WERI-Rb-1 (cell line): ENCODE measurements around the gene NR6A1.

Experiments used
- DNase-seq: peaks from one replicate; pipeline ENCODE4 v3.0.0-alpha.2; 2020
- H3K27ac ChIP-seq: fragments of 250-450 bp; sonication (Bioruptor Pico); 2 replicates; pipeline ENCODE4 v1.5.1; 2020; ENCODE audit warnings: mild to moderate bottlenecking, moderate library complexity
- H3K27me3 ChIP-seq: fragments of 250-450 bp; sonication (Bioruptor Pico); 2 replicates; pipeline ENCODE4 v1.5.1; 2021; ENCODE audit warnings: mild to moderate bottlenecking, low read depth, moderate library complexity; ENCODE audit not compliant: insufficient read depth, severe bottlenecking
- H3K36me3 ChIP-seq: fragments of 250-450 bp; sonication (Bioruptor Pico); 2 replicates; pipeline ENCODE4 v1.5.1; 2020; ENCODE audit warnings: mild to moderate bottlenecking, moderate library complexity
- H3K4me3 ChIP-seq: 2 replicates; pipeline ENCODE4 v1.5.1; 2011; ENCODE audit warnings: low read depth, mild to moderate bottlenecking, control low read depth, low read length
- H3K9me3 ChIP-seq: fragments of 250-450 bp; sonication (Bioruptor Pico); 2 replicates; pipeline ENCODE4 v1.5.1; 2021; ENCODE audit warnings: mild to moderate bottlenecking, moderate library complexity; ENCODE audit not compliant: severe bottlenecking
- TF ChIP-seq, protein P1 (sequence below): IDR thresholded peaks from 2 replicates; pipeline ENCODE4 v1.5.1; 2011; ENCODE audit warnings: low read depth, mild to moderate bottlenecking, control low read depth, inconsistent platforms, low read length

The NR6A1 gene

DNA sequence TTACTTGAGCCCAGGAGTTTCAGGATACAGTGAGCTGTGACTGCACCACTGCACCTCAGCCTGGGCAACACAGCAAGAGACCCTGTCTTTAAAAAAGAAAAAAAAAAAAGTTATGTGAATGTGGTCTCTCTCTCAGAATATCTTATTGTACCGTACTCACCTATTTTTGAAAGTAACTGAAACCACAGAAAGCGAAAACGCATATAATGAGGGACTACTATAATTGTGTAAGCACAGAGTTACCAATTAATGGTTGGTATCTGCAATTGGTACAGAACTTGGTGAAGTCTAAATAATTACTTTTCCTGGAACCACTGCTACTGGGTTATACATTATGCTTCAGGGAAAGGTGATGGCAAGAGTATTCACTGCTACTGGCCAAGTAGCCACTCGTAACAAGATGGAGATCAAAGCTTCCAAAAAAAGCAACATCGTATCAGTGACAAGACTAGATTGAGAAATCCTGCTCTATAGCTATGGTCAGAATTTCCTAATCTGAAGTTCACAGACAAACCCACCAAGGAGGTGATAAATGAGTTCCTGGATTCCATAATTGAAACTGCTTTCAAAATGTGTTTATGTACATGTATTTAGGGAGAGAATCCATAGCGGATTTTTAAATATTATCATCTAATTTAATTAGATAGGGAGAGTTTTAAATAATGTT, 82.7 kb downstream of the NR6A1 start:
- no peaks in the 10 kb centered on the region for H3K27me3 ChIP-seq
- H3K4me3 ChIP-seq, result no peak overlapping the region
- TF ChIP-seq, protein P1, sequence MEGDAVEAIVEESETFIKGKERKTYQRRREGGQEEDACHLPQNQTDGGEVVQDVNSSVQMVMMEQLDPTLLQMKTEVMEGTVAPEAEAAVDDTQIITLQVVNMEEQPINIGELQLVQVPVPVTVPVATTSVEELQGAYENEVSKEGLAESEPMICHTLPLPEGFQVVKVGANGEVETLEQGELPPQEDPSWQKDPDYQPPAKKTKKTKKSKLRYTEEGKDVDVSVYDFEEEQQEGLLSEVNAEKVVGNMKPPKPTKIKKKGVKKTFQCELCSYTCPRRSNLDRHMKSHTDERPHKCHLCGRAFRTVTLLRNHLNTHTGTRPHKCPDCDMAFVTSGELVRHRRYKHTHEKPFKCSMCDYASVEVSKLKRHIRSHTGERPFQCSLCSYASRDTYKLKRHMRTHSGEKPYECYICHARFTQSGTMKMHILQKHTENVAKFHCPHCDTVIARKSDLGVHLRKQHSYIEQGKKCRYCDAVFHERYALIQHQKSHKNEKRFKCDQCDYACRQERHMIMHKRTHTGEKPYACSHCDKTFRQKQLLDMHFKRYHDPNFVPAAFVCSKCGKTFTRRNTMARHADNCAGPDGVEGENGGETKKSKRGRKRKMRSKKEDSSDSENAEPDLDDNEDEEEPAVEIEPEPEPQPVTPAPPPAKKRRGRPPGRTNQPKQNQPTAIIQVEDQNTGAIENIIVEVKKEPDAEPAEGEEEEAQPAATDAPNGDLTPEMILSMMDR, result no peak
- DNase-seq, result no peak
- peaks cover 10% of the 10 kb centered on the region for H3K36me3 ChIP-seq
- H3K27ac ChIP-seq, result no peak overlapping the region
- no peaks in the 10 kb centered on the region for H3K9me3 ChIP-seq

DNA sequence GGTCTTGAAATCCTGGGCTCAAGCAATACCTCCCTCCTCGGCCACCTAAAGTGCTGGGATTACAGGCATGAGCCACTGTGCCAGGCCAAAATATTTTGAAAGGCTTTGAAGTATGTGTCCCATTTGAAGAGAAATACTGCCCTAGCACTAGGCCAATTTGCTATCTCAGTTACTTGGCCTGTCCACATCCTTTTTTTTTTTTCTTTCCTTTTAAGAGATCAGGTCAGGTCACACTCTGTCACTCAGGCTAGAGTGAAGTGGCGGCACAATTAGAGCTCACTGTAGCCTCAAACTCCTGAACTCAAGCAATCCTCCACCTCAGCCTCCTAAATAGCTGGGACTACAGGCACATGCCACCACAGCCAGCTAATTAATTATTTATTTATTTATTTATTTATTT, 84.2 kb downstream of the NR6A1 start:
- H3K27me3 ChIP-seq, result no peaks in the 10 kb centered on the region
- H3K4me3 ChIP-seq, result no peak overlapping the region
- H3K27ac ChIP-seq, result no peak overlapping the region
- no peak for DNase-seq
- H3K36me3 ChIP-seq, result peaks cover 10% of the 10 kb centered on the region
- no peaks in the 10 kb centered on the region for H3K9me3 ChIP-seq
- TF ChIP-seq, protein P1, result no peak

DNA sequence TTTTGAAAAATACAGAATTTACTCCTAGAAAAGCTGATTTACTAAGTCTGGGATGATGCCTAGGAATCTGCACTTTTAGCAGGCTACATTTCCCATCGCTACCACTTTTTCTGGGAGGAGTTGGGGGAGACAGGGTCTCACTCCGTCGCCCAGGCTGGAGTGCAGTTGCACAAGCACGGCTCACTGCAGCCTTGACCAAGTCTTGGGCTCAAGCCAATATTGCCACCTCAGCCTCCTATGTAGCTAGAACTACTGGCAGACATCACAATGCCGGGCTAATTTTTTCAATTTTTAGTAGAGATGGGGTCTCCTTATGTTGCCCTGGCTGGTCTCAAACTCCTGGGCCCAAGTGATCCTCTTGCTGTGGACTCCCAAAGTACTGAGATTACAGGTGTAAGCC, 85.9 kb downstream of the NR6A1 start:
- DNase-seq, result no peak
- H3K27me3 ChIP-seq, result no peaks in the 10 kb centered on the region
- H3K4me3 ChIP-seq, result no peak overlapping the region
- H3K36me3 ChIP-seq, result peaks cover 10% of the 10 kb centered on the region
- no peaks in the 10 kb centered on the region for H3K9me3 ChIP-seq
- no peak overlapping the region for H3K27ac ChIP-seq
- TF ChIP-seq, protein P1, result no peak

DNA sequence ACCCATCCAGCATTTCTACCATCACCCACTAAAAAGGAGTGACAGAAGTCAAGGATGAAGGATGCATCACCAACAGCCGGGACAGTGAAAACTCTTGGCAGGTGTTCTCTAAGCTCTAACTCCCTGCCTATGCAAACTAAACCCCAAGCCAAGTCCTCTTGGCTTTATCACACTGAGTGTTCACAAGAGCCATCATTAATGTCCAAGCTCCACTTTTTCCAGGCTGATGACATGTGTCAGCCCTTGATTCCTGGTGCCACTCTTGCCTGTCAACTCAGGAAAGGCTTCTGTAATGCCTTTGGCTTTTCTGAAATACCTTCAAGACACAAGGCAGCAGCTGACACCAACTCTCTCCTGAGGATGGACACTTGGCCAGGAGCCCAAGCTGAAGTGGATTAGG, 86.9 kb downstream of the NR6A1 start:
- TF ChIP-seq, protein P1, result no peak
- no peak for DNase-seq
- no peaks in the 10 kb centered on the region for H3K27me3 ChIP-seq

DNA sequence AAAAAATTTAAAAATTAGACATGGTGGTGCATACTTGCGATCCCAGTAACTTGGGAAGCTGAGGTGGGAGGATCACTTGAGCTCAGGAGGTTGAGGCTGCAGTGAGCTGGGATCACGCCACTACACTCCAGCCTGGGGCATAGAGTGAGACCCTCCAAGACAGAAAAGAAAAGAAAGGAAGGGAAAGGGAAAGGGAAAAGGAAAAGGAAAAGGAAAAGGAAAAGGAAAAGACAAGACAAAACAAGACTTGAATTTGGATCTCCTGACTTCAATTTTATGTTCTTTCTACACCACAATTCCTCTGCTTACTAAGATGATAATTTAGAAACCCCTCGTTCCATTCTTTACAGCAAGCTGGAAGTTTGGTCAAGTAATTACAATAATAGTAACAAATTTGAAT, 88.1 kb downstream of the NR6A1 start:
- H3K27ac ChIP-seq, result no peak overlapping the region
- TF ChIP-seq, protein P1, result no peak
- no peak for DNase-seq
- H3K9me3 ChIP-seq, result no peaks in the 10 kb centered on the region
- H3K36me3 ChIP-seq, result peaks cover 8% of the 10 kb centered on the region
- H3K4me3 ChIP-seq, result no peak overlapping the region
- H3K27me3 ChIP-seq, result no peaks in the 10 kb centered on the region

More for the DNA sequence above, 86.9 kb downstream of the NR6A1 start:
- peaks cover 10% of the 10 kb centered on the region for H3K36me3 ChIP-seq
- H3K27ac ChIP-seq, result no peak overlapping the region
- no peaks in the 10 kb centered on the region for H3K9me3 ChIP-seq
- H3K4me3 ChIP-seq, result no peak overlapping the region
